H1 (cell line): ENCODE data around the gene DYTN. TPM values are rescaled to one million over a fixed set of nuclear protein-coding genes. Genes with fewer than 3 reads are reported as not detected.

Experiments
- ASH2L ChIP-seq: fragments of 200-600, 300-600 bp; sonication (generic); IDR thresholded peaks from one replicate; pipeline ENCODE4 v1.7.1; 2017; ENCODE audit warnings: low read length
- BACH1 ChIP-seq: IDR thresholded peaks from 2 replicates; pipeline ENCODE4 v1.6.1; 2012; ENCODE audit warnings: low read length, improper control_type of control experiment
- BRCA1 ChIP-seq: IDR thresholded peaks from 2 replicates; pipeline ENCODE4 v1.6.1; 2012; ENCODE audit warnings: low read depth, low read length, improper control_type of control experiment
- CBX5 ChIP-seq: fragments of 300-800, 300-1000 bp; sonication (generic); IDR thresholded peaks from 2 replicates; pipeline ENCODE4 v1.7.1; 2016; ENCODE audit warnings: antibody characterized with exemption, low read length, low read depth
- JUND ChIP-seq: IDR thresholded peaks from 2 replicates; pipeline ENCODE4 v1.6.1; 2011; ENCODE audit warnings: mild to moderate bottlenecking, improper control_type of control experiment, low read length
- KDM1A ChIP-seq: fragments of 200-600, 300-600 bp; sonication (generic); IDR thresholded peaks from 2 replicates; pipeline ENCODE4 v1.7.1; 2016; ENCODE audit warnings: mild to moderate bottlenecking, low read length, borderline replicate concordance
- NANOG ChIP-seq: IDR thresholded peaks from 2 replicates; pipeline ENCODE4 v1.6.1; 2011; ENCODE audit warnings: low read length, low read depth, mild to moderate bottlenecking, inconsistent platforms; ENCODE audit not compliant: insufficient read depth, poor library complexity, severe bottlenecking
- POLR2AphosphoS5 ChIP-seq: IDR thresholded peaks from 2 replicates; pipeline ENCODE4 v1.6.1; 2011; ENCODE audit warnings: low read depth, low read length
- SAP30 ChIP-seq: fragments of 300-600 bp; sonication (generic); IDR thresholded peaks from 2 replicates; pipeline ENCODE4 v1.7.1; 2012; ENCODE audit warnings: low read length, moderate library complexity, mild to moderate bottlenecking, inconsistent platforms; ENCODE audit not compliant: insufficient read depth, insufficient replicate concordance
- polyA plus RNA-seq, 7 experiments: library from polyadenylated mRNA; depleted of rRNA in 3 of 7; stranded (reverse) in 5 of 7; unstranded in 2 of 7; fragments of >200 nt in 5 of 7; fragments of 200-250 nt in 2 of 7; gene quantifications; 1 replicate in 5 of 7; 2 replicates in 1 of 7; 4 replicates in 1 of 7; pipeline versions ENCODE4 v1.2.1 to v1.2.3, GENCODE V29; 2011 to 2013; ENCODE audit warnings: missing spikeins in 2 of 7, mixed read lengths in 2 of 7
- total RNA-seq: library from RNA; stranded (reverse); fragmentation: NEBNext Ultra II Directional; extraction: Animal tissue kit (Norgen Biotek cat#: 25700); gene quantifications from 2 replicates; pipeline ENCODE4 v1.2.1, GENCODE V29; 2021
- TF ChIP-seq, protein P1 (sequence below): fragments of 300-600 bp; sonication (generic); IDR thresholded peaks from 2 replicates; pipeline ENCODE4 v1.7.1; 2012; ENCODE audit warnings: low read length, moderate library complexity, mild to moderate bottlenecking, inconsistent platforms; ENCODE audit not compliant: insufficient replicate concordance
- TF ChIP-seq, protein P2 (sequence below): IDR thresholded peaks from 2 replicates; pipeline ENCODE4 v1.6.1; 2012; ENCODE audit warnings: inconsistent platforms

The DYTN gene
- total and polyA plus RNA-seq, 2 of the 8 experiments (the other 6 are each of a cell fraction or from before 2014, with no cell fraction given) = not detected

DNA sequence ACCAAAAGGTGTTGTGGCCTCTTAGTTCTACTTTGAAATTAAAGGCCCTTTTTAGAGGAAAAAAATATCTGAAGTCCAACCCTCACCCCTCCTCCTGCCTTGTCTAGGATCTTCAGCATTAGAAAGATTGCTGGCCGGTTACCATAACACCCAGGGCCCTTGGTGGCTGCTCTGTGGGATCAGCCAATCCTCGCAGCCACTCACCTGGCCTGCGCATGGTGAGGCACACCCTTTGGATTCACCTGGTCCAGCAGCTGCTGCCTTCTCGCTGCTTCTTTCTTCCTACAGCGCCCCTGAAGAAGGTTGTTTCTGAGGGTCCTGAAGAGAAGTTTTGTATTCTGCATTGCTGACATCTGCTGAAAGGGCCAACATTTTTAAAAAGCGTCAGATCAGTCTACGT lies 25.2 kb downstream of the DYTN start (continued):
- TF ChIP-seq, protein P1, sequence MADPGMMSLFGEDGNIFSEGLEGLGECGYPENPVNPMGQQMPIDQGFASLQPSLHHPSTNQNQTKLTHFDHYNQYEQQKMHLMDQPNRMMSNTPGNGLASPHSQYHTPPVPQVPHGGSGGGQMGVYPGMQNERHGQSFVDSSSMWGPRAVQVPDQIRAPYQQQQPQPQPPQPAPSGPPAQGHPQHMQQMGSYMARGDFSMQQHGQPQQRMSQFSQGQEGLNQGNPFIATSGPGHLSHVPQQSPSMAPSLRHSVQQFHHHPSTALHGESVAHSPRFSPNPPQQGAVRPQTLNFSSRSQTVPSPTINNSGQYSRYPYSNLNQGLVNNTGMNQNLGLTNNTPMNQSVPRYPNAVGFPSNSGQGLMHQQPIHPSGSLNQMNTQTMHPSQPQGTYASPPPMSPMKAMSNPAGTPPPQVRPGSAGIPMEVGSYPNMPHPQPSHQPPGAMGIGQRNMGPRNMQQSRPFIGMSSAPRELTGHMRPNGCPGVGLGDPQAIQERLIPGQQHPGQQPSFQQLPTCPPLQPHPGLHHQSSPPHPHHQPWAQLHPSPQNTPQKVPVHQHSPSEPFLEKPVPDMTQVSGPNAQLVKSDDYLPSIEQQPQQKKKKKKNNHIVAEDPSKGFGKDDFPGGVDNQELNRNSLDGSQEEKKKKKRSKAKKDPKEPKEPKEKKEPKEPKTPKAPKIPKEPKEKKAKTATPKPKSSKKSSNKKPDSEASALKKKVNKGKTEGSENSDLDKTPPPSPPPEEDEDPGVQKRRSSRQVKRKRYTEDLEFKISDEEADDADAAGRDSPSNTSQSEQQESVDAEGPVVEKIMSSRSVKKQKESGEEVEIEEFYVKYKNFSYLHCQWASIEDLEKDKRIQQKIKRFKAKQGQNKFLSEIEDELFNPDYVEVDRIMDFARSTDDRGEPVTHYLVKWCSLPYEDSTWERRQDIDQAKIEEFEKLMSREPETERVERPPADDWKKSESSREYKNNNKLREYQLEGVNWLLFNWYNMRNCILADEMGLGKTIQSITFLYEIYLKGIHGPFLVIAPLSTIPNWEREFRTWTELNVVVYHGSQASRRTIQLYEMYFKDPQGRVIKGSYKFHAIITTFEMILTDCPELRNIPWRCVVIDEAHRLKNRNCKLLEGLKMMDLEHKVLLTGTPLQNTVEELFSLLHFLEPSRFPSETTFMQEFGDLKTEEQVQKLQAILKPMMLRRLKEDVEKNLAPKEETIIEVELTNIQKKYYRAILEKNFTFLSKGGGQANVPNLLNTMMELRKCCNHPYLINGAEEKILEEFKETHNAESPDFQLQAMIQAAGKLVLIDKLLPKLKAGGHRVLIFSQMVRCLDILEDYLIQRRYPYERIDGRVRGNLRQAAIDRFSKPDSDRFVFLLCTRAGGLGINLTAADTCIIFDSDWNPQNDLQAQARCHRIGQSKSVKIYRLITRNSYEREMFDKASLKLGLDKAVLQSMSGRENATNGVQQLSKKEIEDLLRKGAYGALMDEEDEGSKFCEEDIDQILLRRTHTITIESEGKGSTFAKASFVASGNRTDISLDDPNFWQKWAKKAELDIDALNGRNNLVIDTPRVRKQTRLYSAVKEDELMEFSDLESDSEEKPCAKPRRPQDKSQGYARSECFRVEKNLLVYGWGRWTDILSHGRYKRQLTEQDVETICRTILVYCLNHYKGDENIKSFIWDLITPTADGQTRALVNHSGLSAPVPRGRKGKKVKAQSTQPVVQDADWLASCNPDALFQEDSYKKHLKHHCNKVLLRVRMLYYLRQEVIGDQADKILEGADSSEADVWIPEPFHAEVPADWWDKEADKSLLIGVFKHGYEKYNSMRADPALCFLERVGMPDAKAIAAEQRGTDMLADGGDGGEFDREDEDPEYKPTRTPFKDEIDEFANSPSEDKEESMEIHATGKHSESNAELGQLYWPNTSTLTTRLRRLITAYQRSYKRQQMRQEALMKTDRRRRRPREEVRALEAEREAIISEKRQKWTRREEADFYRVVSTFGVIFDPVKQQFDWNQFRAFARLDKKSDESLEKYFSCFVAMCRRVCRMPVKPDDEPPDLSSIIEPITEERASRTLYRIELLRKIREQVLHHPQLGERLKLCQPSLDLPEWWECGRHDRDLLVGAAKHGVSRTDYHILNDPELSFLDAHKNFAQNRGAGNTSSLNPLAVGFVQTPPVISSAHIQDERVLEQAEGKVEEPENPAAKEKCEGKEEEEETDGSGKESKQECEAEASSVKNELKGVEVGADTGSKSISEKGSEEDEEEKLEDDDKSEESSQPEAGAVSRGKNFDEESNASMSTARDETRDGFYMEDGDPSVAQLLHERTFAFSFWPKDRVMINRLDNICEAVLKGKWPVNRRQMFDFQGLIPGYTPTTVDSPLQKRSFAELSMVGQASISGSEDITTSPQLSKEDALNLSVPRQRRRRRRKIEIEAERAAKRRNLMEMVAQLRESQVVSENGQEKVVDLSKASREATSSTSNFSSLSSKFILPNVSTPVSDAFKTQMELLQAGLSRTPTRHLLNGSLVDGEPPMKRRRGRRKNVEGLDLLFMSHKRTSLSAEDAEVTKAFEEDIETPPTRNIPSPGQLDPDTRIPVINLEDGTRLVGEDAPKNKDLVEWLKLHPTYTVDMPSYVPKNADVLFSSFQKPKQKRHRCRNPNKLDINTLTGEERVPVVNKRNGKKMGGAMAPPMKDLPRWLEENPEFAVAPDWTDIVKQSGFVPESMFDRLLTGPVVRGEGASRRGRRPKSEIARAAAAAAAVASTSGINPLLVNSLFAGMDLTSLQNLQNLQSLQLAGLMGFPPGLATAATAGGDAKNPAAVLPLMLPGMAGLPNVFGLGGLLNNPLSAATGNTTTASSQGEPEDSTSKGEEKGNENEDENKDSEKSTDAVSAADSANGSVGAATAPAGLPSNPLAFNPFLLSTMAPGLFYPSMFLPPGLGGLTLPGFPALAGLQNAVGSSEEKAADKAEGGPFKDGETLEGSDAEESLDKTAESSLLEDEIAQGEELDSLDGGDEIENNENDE = no peak
- TF ChIP-seq NANOG = no peak
- no peak for TF ChIP-seq KDM1A
- no peak for TF ChIP-seq ASH2L
- no peak for TF ChIP-seq BACH1
- no peak for TF ChIP-seq SAP30
- TF ChIP-seq JUND = no peak
- TF ChIP-seq POLR2AphosphoS5 = no peak
- TF ChIP-seq BRCA1 = no peak
- TF ChIP-seq, protein P2, sequence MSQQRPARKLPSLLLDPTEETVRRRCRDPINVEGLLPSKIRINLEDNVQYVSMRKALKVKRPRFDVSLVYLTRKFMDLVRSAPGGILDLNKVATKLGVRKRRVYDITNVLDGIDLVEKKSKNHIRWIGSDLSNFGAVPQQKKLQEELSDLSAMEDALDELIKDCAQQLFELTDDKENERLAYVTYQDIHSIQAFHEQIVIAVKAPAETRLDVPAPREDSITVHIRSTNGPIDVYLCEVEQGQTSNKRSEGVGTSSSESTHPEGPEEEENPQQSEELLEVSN = no peak
- no peak for TF ChIP-seq CBX5
